ENCODE data around the gene ADGRA1. TPM values are rescaled to one million over a fixed set of nuclear protein-coding genes. Genes with fewer than 3 reads are reported as not detected.

ADGRA1 gene
- total and polyA plus RNA-seq, 2 of the 8 experiments (the other 6 are each of a cell fraction or from before 2014, with no cell fraction given), result 0.17 to 0.21 TPM

DNA sequence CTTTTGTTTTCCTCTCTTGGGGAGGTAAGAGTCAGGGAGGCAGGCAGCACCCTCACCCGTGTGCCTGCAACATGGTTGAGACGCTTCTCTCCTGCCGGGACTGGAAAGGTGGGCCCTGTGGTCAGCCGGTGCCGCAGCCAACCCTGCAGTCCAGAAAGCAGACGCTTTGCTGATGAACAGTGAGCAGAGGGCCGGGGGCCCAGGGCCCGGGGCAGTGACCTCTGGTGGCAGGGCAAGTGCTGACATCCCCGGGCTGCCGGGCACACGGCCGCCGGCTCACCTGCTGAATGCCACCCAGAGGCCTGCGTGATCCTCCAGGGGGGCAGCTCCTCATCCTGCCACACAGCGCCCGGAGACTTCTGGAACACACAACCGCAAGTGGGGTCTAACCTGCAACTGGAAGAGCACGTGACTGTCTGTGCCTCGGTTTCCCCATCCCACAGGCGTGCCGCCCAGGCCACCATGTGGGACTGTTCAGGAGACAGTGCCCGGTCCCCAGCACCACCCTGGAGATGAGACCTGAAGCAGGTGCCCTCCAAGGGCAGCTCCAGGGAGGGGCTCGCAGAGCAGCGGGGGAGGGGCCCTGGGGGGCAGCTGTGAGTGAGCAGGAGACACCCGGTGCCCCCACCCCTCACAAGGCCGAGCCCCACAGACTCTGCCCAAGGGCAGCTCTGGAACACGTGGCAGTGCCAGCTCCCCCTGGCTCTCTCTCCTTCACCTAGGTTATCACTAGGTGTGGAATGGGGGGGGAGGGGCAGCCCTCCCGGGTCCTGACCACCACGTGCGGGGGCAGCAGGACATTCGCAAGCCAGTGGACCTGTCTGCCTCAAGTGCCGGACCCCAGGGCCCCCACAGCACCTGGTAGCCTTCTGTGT lies 2.2 kb upstream of the ADGRA1 start (continued):
- TF ChIP-seq ATF2 (IDR thresholded peaks at IDR 0.05; ENCODE audit: low read length) (no peak), PHF8 (conservative IDR thresholded peaks at IDR 0.05; ENCODE audit: low read depth, low read length) (no peak)
